Hematopoietic multipotent progenitor cell treated with erythropoietin and hydrocortisone succinate and interleukin-3 and kit ligand, for 6 days (in vitro differentiated cells): Measurements from ENCODE around the gene AXDND1.
"Not testable (repeated sequence)": the region's sequence is repeated elsewhere in the genome, so short reads cannot be mapped to it uniquely, and the experiment has no call there.

Source experiments
- DNase-seq: peaks from one replicate; pipeline ENCODE4 v3.0.0-alpha.2; 2015

AXDND1 gene

GRCh38 chr1:179490611-179491010 lies 124.8 kb downstream of the AXDND1 start:
- no peak for DNase-seq

- no peak for DNase-seq
These were observed 127.6 kb downstream of the AXDND1 start for GRCh38 chr1:179493323-179493722.

- no peak for DNase-seq
These were observed 140.4 kb downstream of the AXDND1 start for GRCh38 chr1:179506199-179506598.

GRCh38 chr1:179509384-179509783 lies 143.6 kb downstream of the AXDND1 start:
- DNase-seq, result no peak

DNA sequence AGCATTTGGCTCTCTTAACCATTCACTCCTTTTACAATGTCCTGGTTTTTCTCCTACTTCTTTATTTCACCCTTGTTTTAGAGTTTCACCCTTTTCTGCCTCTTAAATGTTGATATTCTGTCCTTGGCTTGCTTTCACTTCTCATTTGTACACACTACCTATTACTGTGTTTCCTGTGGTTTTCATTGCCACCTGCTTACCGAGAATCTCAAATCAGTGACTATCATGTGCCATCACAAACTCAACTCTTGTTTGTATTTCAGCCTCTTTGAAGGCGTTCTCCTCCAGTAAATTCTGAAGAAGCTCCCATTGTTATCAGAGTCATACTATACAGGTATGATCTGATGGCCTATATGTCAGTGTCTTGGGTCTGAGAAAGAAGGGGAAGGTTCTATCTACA lies 144.3 kb downstream of the AXDND1 start:
- no peak for DNase-seq

DNA sequence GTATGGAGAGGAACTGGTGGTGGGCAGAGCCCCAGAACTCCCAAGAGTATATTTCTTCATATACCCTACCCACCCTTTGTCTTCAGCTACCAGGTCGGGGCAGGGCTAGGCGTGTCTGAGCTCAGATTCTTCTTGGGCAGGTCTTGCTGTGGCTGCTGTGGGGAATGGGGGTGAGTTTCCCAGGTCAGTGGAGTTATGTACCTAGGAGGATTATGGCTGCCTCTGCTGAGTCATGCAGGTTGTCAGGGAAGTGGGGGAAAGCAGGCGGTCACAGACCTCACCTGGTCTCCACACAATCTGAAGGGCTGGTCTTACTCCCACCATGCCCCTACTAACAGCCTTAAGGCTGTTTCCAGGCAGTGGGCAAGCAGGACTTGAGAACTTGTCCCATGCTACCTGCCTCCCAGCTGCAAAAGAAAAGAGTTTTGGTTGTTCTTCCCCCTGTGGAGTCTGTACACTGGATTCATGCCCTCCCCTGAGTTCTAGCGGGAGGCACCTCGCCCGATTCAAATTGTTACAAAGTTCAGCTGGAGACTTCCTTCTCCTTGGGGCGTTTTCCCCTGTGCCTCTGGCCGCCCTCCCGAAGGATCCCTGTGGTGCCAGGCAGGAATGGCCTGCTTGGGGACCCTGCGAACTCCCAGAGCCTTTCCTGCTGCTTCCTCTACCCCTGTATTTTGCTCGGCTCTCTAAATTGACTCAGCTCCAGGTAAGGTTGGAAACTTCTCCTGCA lies 151.4 kb downstream of the AXDND1 start:
- no peak for DNase-seq

DNA sequence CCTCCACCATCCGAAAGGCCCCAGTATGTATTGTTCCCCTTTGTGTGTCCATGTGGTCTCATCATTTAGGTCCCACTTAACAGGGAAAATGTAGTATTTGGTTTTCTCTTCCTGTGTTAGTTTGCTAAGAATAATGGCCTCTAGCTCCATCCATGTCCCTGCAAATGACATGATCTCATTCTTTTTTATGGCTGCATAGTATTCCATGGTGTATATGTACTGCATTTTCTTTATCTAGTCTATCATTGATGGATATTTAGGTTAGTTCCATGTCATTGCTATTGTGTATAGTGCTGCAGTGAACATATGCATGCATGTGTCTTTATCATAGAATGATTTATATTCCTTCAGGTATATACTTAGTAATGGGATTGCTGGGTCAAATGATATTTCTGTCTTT lies 152.8 kb downstream of the AXDND1 start:
- not testable (repeated sequence) for DNase-seq

- DNase-seq, result no peak
These were observed 163.9 kb downstream of the AXDND1 start for GRCh38 chr1:179529482-179530195.

GRCh38 chr1:179530352-179530751 lies 164.6 kb downstream of the AXDND1 start:
- DNase-seq, result no peak

GRCh38 chr1:179541774-179542173 lies 176.0 kb downstream of the AXDND1 start:
- no peak for DNase-seq

DNA sequence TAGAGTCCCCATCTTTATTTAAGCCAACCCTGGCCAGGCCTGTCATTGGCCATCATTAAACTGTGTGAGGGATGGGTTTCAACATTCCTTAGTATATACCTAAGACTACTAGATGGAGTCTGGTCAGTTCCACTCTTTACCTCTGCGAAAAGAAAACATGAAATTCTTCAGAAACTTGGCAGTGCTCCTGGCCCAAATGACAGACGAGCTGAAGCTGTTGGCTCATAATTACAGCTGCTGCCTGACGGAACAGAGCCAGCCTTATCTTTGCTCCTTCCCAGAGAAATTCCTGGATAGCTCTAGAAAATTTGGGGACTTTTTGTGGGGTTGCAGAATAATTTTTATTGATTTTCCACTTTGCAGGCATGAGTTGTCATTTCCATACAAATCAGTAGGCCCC lies 179.6 kb downstream of the AXDND1 start:
- no peak for DNase-seq

GRCh38 chr1:179547021-179547535 lies 181.3 kb downstream of the AXDND1 start:
- DNase-seq, result no peak

- no peak for DNase-seq
These were observed 183.0 kb downstream of the AXDND1 start for GRCh38 chr1:179548666-179549367.

- DNase-seq, result no peak
These were observed 183.6 kb downstream of the AXDND1 start for GRCh38 chr1:179549368-179549700.

DNA sequence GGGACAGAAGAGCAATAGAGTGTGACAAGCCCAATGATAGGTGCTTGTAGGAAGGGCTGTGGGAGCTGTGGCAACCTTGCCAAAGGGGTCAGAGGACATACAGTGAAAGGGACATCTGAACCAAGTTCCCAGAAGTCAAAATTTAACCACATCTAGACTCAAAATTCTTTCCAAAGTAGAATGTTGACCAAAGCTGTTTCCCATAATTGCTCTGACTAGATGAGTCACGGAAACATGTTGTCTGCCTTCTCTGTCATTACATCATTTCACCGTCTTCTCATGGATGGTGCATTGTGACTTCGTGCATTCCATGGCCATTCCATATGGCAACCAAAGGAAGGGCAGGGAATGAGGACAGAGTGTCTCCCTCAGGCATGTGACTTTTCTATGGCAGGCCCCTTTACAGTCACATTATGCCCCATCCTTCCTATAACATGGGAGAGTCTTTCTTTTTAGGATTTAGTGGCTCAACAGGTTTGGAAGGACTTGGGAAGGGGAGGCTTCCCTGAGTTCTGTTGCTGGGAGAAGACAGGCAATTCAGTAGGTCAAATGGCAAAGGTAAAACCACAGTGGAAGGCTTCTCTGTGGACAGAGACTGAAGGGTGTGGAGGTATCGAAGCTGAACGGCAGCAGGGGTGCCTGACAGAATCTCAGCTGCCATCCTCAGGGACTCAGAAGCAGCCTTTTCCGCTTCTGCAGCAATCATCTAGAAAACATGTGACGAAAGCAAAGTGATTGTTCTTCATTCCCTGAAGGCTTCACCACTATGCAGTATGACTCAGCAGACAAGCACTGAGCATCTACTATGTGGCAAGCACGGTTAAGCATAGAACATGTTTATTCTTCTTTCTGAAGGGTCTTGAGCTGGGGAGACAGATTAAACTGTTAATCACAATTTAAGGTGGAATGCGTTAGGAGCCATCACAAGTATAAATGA lies 185.2 kb downstream of the AXDND1 start:
- DNase-seq, result no peak

- DNase-seq, result no peak
These were observed 188.7 kb downstream of the AXDND1 start for GRCh38 chr1:179554427-179554826.

GRCh38 chr1:179558078-179558477 lies 192.3 kb downstream of the AXDND1 start:
- DNase-seq, result no peak

DNA sequence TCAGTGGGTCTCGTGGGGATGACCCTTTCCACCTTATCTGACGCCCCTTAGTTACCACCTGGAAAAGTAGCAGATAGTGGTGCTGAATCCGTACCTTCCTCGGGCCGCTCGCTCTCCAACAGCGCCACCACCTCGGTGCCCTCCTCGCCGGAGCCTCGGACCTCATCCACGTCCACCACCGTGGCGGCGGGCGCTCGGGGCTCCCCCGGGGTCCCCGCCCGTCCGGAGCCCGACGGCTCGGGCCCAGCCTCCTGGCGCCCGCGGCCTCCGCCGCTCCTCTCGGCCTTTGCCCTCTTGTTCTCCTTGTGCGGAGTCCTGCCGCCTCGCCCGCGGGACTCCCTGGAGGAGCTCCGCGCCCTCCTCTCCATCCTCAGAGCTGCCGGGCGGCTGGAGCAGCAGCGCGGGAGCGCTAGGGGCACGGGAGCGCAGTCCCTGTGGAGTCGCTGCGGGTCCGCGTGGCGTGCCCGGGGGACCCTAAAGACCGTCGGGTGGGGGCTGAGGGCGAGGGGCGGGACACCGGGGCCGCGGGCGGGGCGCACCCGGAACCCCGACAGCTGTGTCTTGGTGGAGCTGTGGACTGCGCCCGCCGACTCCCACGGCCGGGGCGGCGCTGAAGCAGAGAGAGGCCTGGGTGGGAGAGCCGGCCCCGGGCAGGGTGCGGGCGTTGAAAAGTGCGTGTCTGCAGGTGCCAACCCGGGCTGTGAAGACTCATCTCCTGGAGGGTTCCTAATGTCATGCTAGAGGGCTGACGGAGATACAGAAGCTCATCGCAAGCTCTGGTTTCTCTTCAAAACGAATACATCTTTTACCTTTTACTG lies 209.9 kb downstream of the AXDND1 start, which contains the start of gene NPHS2:
NPHS2 (minus strand) TSS at position 452 of the 818 bp plus-strand sequence; CDS start at position 368, 84 bp downstream.
- DNase-seq, result no peak

- DNase-seq, result no peak
These were observed 210.7 kb downstream of the AXDND1 start for GRCh38 chr1:179576509-179576908.

GRCh38 chr1:179583771-179584320 lies 218.1 kb downstream of the AXDND1 start:
- no peak for DNase-seq
